ENCODE measurements around the gene HMMR.

The HMMR gene

GRCh38 chr5:163489745-163490075 is 29.3 kb downstream of the HMMR start:
- no peaks in the 10 kb centered on the region for H3K79me1 ChIP-seq (ENCODE audit: low read depth, low read length)
- H3K4ac ChIP-seq (ENCODE audit: low read length) = no peak overlapping the region
- no peak overlapping the region for H4K8ac ChIP-seq (ENCODE audit: low read depth, low read length)
- H2AK5ac ChIP-seq (ENCODE audit: low read depth, low read length) = no peak overlapping the region
- no peak overlapping the region for H2AFZ ChIP-seq (ENCODE audit: low read length)
- no peak for DNase-seq (ENCODE audit: low spot score)
- H2BK120ac ChIP-seq (ENCODE audit: low read depth, low read length) = no peak overlapping the region
- no peak overlapping the region for H3K4me3 ChIP-seq (ENCODE audit: low read length in 2 of 2)
- no peak overlapping the region for H3K4me2 ChIP-seq (ENCODE audit: insufficient read depth, low read length, poor library complexity, severe bottlenecking)
- peaks cover 0 to 24% of the 10 kb centered on the region in 2 donors for H3K9me3 ChIP-seq (replicated peaks in 1 of 2; ENCODE audit: control insufficient read depth in 2 of 2, insufficient read depth in 1 of 2, low read depth in 1 of 2, low read length in 2 of 2)
- no peak overlapping the region for H2BK5ac ChIP-seq (ENCODE audit: low read length)
- H3K27me3 ChIP-seq (ENCODE audit: control insufficient read depth in 3 of 3, insufficient read depth in 3 of 3, low read depth in 1 of 3, low read length in 3 of 3) = no peaks in the 10 kb centered on the region
- no peak overlapping the region for H3K27ac ChIP-seq (replicated peaks; ENCODE audit: low read length)
- H2BK12ac ChIP-seq (ENCODE audit: low read length) = no peak overlapping the region
- WGBS, 2 donors (ENCODE audit: extremely low coverage in 2 of 2, insufficient read length in 2 of 2, insufficient replicate concordance in 1 of 2) = no CpG with 5 or more reads among the region's 3 CpGs
- H3K18ac ChIP-seq (ENCODE audit: low read length) = no peak overlapping the region
- no peaks in the 10 kb centered on the region for H3K4me1 ChIP-seq (ENCODE audit: control insufficient read depth in 2 of 2, insufficient read depth in 1 of 2, low read depth in 1 of 2, low read length in 2 of 2)
- H2BK15ac ChIP-seq (ENCODE audit: low read length) = no peak overlapping the region
- no peak overlapping the region for H3K23ac ChIP-seq (ENCODE audit: low read depth, low read length, poor library complexity)
- H3K36me3 ChIP-seq (replicated peaks in 1 of 2; ENCODE audit: control insufficient read depth in 2 of 2, insufficient read depth in 2 of 2, low read length in 2 of 2) = peaks cover 9 to 87% of the 10 kb centered on the region in 2 donors
- H4K91ac ChIP-seq (ENCODE audit: low read depth, low read length, poor library complexity) = no peak overlapping the region
- no peak overlapping the region for H3K14ac ChIP-seq (ENCODE audit: low read length)
- peak overlapping the region; percentile 18 for H3K9ac ChIP-seq (ENCODE audit: low read depth, low read length, poor library complexity)

- no peak overlapping the region for H2AFZ ChIP-seq (ENCODE audit: low read length)
- H3K23ac ChIP-seq (ENCODE audit: low read depth, low read length, poor library complexity) = no peak overlapping the region
- H3K18ac ChIP-seq (ENCODE audit: low read length) = no peak overlapping the region
- no peaks in the 10 kb centered on the region for H3K9me3 ChIP-seq (replicated peaks in 1 of 2; ENCODE audit: control insufficient read depth in 2 of 2, insufficient read depth in 1 of 2, low read depth in 1 of 2, low read length in 2 of 2)
- H3K9ac ChIP-seq (ENCODE audit: low read depth, low read length, poor library complexity) = no peak overlapping the region
- no peak overlapping the region for H4K8ac ChIP-seq (ENCODE audit: low read depth, low read length)
- no peak overlapping the region for H3K4me3 ChIP-seq (ENCODE audit: low read length in 2 of 2)
- no peak overlapping the region for H3K4me2 ChIP-seq (ENCODE audit: insufficient read depth, low read length, poor library complexity, severe bottlenecking)
- no peak overlapping the region for H2BK12ac ChIP-seq (ENCODE audit: low read length)
- H2BK120ac ChIP-seq (ENCODE audit: low read depth, low read length) = no peak overlapping the region
- no peak overlapping the region for H2AK5ac ChIP-seq (ENCODE audit: low read depth, low read length)
- H3K27ac ChIP-seq (replicated peaks; ENCODE audit: low read length) = no peak overlapping the region
- H2BK15ac ChIP-seq (ENCODE audit: low read length) = no peak overlapping the region
- peaks cover 5 to 22% of the 10 kb centered on the region in 2 donors for H3K36me3 ChIP-seq (replicated peaks in 1 of 2; ENCODE audit: control insufficient read depth in 2 of 2, insufficient read depth in 2 of 2, low read length in 2 of 2)
- no peak for DNase-seq (ENCODE audit: low spot score)
- H3K4me1 ChIP-seq (ENCODE audit: control insufficient read depth in 2 of 2, insufficient read depth in 1 of 2, low read depth in 1 of 2, low read length in 2 of 2) = no peaks in the 10 kb centered on the region
- H2BK5ac ChIP-seq (ENCODE audit: low read length) = no peak overlapping the region
- H3K79me1 ChIP-seq (ENCODE audit: low read depth, low read length) = no peaks in the 10 kb centered on the region
- H4K91ac ChIP-seq (ENCODE audit: low read depth, low read length, poor library complexity) = no peak overlapping the region
- no peaks in the 10 kb centered on the region for H3K27me3 ChIP-seq (ENCODE audit: control insufficient read depth in 3 of 3, insufficient read depth in 3 of 3, low read depth in 1 of 3, low read length in 3 of 3)
- H3K14ac ChIP-seq (ENCODE audit: low read length) = no peak overlapping the region
- WGBS, 2 donors (ENCODE audit: extremely low coverage in 2 of 2, insufficient read length in 2 of 2, insufficient replicate concordance in 1 of 2) = no CpG with 5 or more reads among the region's 1 CpG
- H3K4ac ChIP-seq (ENCODE audit: low read length) = no peak overlapping the region
Observed at GRCh38 chr5:163496286-163496685, 35.9 kb downstream of the HMMR start.

DNA sequence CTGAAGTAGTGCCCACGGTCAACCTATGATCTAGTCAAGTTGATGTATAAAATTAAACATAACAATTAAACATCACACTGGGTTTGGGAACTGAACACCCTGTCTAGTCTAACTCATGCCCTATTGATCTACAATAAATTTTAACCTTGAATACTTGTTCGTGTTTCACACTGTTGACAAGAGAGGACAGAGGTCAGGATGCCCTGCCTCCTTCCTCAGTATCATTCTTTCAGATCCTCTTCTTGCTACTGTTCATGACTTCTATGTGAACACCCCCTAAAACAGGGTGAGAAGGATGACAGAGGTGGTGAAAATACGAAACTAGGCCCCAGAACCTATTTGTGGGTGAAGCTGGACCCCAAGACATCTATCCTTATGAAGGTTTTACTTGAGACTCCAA is 36.9 kb downstream of the HMMR start:
- H3K9me3 ChIP-seq (replicated peaks in 1 of 2; ENCODE audit: control insufficient read depth in 2 of 2, insufficient read depth in 1 of 2, low read depth in 1 of 2, low read length in 2 of 2) = no peaks in the 10 kb centered on the region
- H3K14ac ChIP-seq (ENCODE audit: low read length) = no peak overlapping the region
- no peak overlapping the region for H3K23ac ChIP-seq (ENCODE audit: low read depth, low read length, poor library complexity)
- peaks cover 5 to 12% of the 10 kb centered on the region in 2 donors for H3K36me3 ChIP-seq (replicated peaks in 1 of 2; ENCODE audit: control insufficient read depth in 2 of 2, insufficient read depth in 2 of 2, low read length in 2 of 2)
- H3K9ac ChIP-seq (ENCODE audit: low read depth, low read length, poor library complexity) = no peak overlapping the region
- no CpG with 5 or more reads among the region's 3 CpGs for WGBS, 2 donors (ENCODE audit: extremely low coverage in 2 of 2, insufficient read length in 2 of 2, insufficient replicate concordance in 1 of 2)
- H2BK15ac ChIP-seq (ENCODE audit: low read length) = no peak overlapping the region
- no peak overlapping the region for H4K8ac ChIP-seq (ENCODE audit: low read depth, low read length)
- H2BK5ac ChIP-seq (ENCODE audit: low read length) = no peak overlapping the region
- no peak overlapping the region for H3K18ac ChIP-seq (ENCODE audit: low read length)
- H2AFZ ChIP-seq (ENCODE audit: low read length) = no peak overlapping the region
- H3K4ac ChIP-seq (ENCODE audit: low read length) = no peak overlapping the region
- H3K27ac ChIP-seq (replicated peaks; ENCODE audit: low read length) = no peak overlapping the region
- H2AK5ac ChIP-seq (ENCODE audit: low read depth, low read length) = no peak overlapping the region
- H3K4me1 ChIP-seq (ENCODE audit: control insufficient read depth in 2 of 2, insufficient read depth in 1 of 2, low read depth in 1 of 2, low read length in 2 of 2) = no peaks in the 10 kb centered on the region
- no peak overlapping the region for H2BK120ac ChIP-seq (ENCODE audit: low read depth, low read length)
- DNase-seq (ENCODE audit: low spot score) = no peak
- H4K91ac ChIP-seq (ENCODE audit: low read depth, low read length, poor library complexity) = no peak overlapping the region
- no peak overlapping the region for H3K4me2 ChIP-seq (ENCODE audit: insufficient read depth, low read length, poor library complexity, severe bottlenecking)
- H3K4me3 ChIP-seq (ENCODE audit: low read length in 2 of 2) = no peak overlapping the region
- H3K79me1 ChIP-seq (ENCODE audit: low read depth, low read length) = no peaks in the 10 kb centered on the region
- H3K27me3 ChIP-seq (ENCODE audit: control insufficient read depth in 3 of 3, insufficient read depth in 3 of 3, low read depth in 1 of 3, low read length in 3 of 3) = no peaks in the 10 kb centered on the region
- no peak overlapping the region for H2BK12ac ChIP-seq (ENCODE audit: low read length)

- H3K36me3 ChIP-seq (replicated peaks in 1 of 2; ENCODE audit: control insufficient read depth in 2 of 2, insufficient read depth in 2 of 2, low read length in 2 of 2) = no peaks in the 10 kb centered on the region
- no peaks in the 10 kb centered on the region for H3K27me3 ChIP-seq (ENCODE audit: control insufficient read depth in 3 of 3, insufficient read depth in 3 of 3, low read depth in 1 of 3, low read length in 3 of 3)
- H3K18ac ChIP-seq (ENCODE audit: low read length) = no peak overlapping the region
- no peak overlapping the region for H3K4me2 ChIP-seq (ENCODE audit: insufficient read depth, low read length, poor library complexity, severe bottlenecking)
- no CpG with 5 or more reads among the region's 1 CpG for WGBS, 2 donors (ENCODE audit: extremely low coverage in 2 of 2, insufficient read length in 2 of 2, insufficient replicate concordance in 1 of 2)
- no peak for DNase-seq (ENCODE audit: low spot score)
- H3K9ac ChIP-seq (ENCODE audit: low read depth, low read length, poor library complexity) = no peak overlapping the region
- no peak overlapping the region for H3K14ac ChIP-seq (ENCODE audit: low read length)
- no peak overlapping the region for H2BK120ac ChIP-seq (ENCODE audit: low read depth, low read length)
- H2BK12ac ChIP-seq (ENCODE audit: low read length) = no peak overlapping the region
- no peak overlapping the region for H4K8ac ChIP-seq (ENCODE audit: low read depth, low read length)
- no peak overlapping the region for H3K4me3 ChIP-seq (ENCODE audit: low read length in 2 of 2)
- H4K91ac ChIP-seq (ENCODE audit: low read depth, low read length, poor library complexity) = no peak overlapping the region
- no peak overlapping the region for H3K27ac ChIP-seq (replicated peaks; ENCODE audit: low read length)
- no peaks in the 10 kb centered on the region for H3K79me1 ChIP-seq (ENCODE audit: low read depth, low read length)
- no peak overlapping the region for H3K4ac ChIP-seq (ENCODE audit: low read length)
- no peaks in the 10 kb centered on the region for H3K9me3 ChIP-seq (replicated peaks in 1 of 2; ENCODE audit: control insufficient read depth in 2 of 2, insufficient read depth in 1 of 2, low read depth in 1 of 2, low read length in 2 of 2)
- no peak overlapping the region for H2AK5ac ChIP-seq (ENCODE audit: low read depth, low read length)
- no peak overlapping the region for H3K23ac ChIP-seq (ENCODE audit: low read depth, low read length, poor library complexity)
- H2AFZ ChIP-seq (ENCODE audit: low read length) = no peak overlapping the region
- H3K4me1 ChIP-seq (ENCODE audit: control insufficient read depth in 2 of 2, insufficient read depth in 1 of 2, low read depth in 1 of 2, low read length in 2 of 2) = peaks cover 3% of the 10 kb centered on the region in 2 donors
- H2BK15ac ChIP-seq (ENCODE audit: low read length) = no peak overlapping the region
- H2BK5ac ChIP-seq (ENCODE audit: low read length) = no peak overlapping the region
Observed at GRCh38 chr5:163498886-163499285, 38.5 kb downstream of the HMMR start.
